Hematopoietic multipotent progenitor cell treated with erythropoietin and hydrocortisone succinate and interleukin-3 and kit ligand, for 8 days (in vitro differentiated cells): ENCODE data around the gene ST3GAL2.
A peak's percentile ranks its signal among the peaks of the same experiment; 100 is the strongest.
"Not testable (repeated sequence)": the region's sequence is repeated elsewhere in the genome, so short reads cannot be mapped to it uniquely, and the experiment has no call there.

Experiments used
- DNase-seq: peaks from one replicate; pipeline ENCODE4 v3.0.0-alpha.2; 2015

ST3GAL2 gene

GRCh38 chr16:70413572-70413971 is 25.3 kb downstream of the ST3GAL2 start:
- not testable (repeated sequence) for DNase-seq

GRCh38 chr16:70412385-70412784 is 26.5 kb downstream of the ST3GAL2 start:
- DNase-seq: no peak

GRCh38 chr16:70410734-70411133 is 28.2 kb downstream of the ST3GAL2 start:
- DNase-seq: no peak

- peak; percentile 78 for DNase-seq
Observed at GRCh38 chr16:70407811-70408274, 31.1 kb downstream of the ST3GAL2 start.

- not testable (repeated sequence) for DNase-seq
Observed at GRCh38 chr16:70406104-70406503, 32.8 kb downstream of the ST3GAL2 start.

- no peak for DNase-seq
Observed at GRCh38 chr16:70402916-70403659, 35.8 kb downstream of the ST3GAL2 start.

- DNase-seq: no peak
Observed at GRCh38 chr16:70399951-70400350, 38.9 kb downstream of the ST3GAL2 start.

- peak; percentile 58 for DNase-seq
Observed at GRCh38 chr16:70399381-70399780, 39.5 kb downstream of the ST3GAL2 start.

GRCh38 chr16:70398177-70398743 is 40.6 kb downstream of the ST3GAL2 start:
- DNase-seq: no peak

- peak; percentile 96 for DNase-seq
Observed at GRCh38 chr16:70396246-70396904, 42.5 kb downstream of the ST3GAL2 start.

GRCh38 chr16:70395345-70395901 is 43.5 kb downstream of the ST3GAL2 start:
- DNase-seq: peak; percentile 82

GRCh38 chr16:70394853-70395252 is 44.0 kb downstream of the ST3GAL2 start:
- no peak for DNase-seq

- DNase-seq: no peak
Observed at GRCh38 chr16:70393662-70394061, 45.2 kb downstream of the ST3GAL2 start.

GRCh38 chr16:70392606-70393005 is 46.3 kb downstream of the ST3GAL2 start:
- no peak for DNase-seq

GRCh38 chr16:70391881-70392481 is 46.9 kb downstream of the ST3GAL2 start:
- DNase-seq: no peak

GRCh38 chr16:70391446-70391845 is 47.5 kb downstream of the ST3GAL2 start:
- no peak for DNase-seq

- DNase-seq: no peak
Observed at GRCh38 chr16:70390774-70391173, 48.1 kb downstream of the ST3GAL2 start.

GRCh38 chr16:70388006-70388680 is 50.8 kb downstream of the ST3GAL2 start:
- no peak for DNase-seq

- not testable (repeated sequence) for DNase-seq
Observed at GRCh38 chr16:70386289-70386986, 52.5 kb downstream of the ST3GAL2 start.

GRCh38 chr16:70383421-70383960 is 55.4 kb downstream of the ST3GAL2 start:
- DNase-seq: no peak

GRCh38 chr16:70381604-70382342 is 57.1 kb downstream of the ST3GAL2 start:
- DNase-seq: no peak
